Spleen (tissue), 11 donors: ENCODE results near the gene TMEM182. TPM values are rescaled to one million over a fixed set of nuclear protein-coding genes. Genes with fewer than 3 reads are reported as not detected.
A peak's percentile ranks its signal among the peaks of the same experiment; 100 is the strongest.

Source experiments
- DNase-seq: peaks from one replicate; pipeline ENCODE4 v3.0.0-alpha.2; 2020
- H3K27ac ChIP-seq, 8 donors: fragments of 200-600 bp; sonication (generic) in 7 of 8; 1 replicate in 4 of 8; 2 replicates in 4 of 8; pipeline versions ENCODE4 v1.5.0 to v1.8.0; 2016 to 2021; ENCODE audit warnings: inconsistent platforms in 4 of 8, mild to moderate bottlenecking in 4 of 8, moderate library complexity in 1 of 8
- H3K27me3 ChIP-seq, 7 donors: fragments of 200-600 bp; sonication (generic) in 6 of 7; replicated peaks in 1 of 7; 1 replicate in 4 of 7; 2 replicates in 3 of 7; pipeline versions ENCODE4 v1.5.0 to v1.8.0; 2016 to 2021; ENCODE audit warnings: inconsistent platforms in 3 of 7, mild to moderate bottlenecking in 1 of 7
- H3K36me3 ChIP-seq, 6 donors: fragments of 200-600 bp; sonication (generic) in 5 of 6; 1 replicate in 4 of 6; 2 replicates in 2 of 6; pipeline versions ENCODE4 v1.5.0 to v1.8.0; 2016 to 2021; ENCODE audit warnings: inconsistent platforms in 2 of 6
- H3K4me1 ChIP-seq, 6 donors: fragments of 200-600 bp; sonication (generic) in 5 of 6; 1 replicate in 3 of 6; 2 replicates in 3 of 6; pipeline versions ENCODE4 v1.5.0 to v1.8.0; 2016 to 2021; ENCODE audit warnings: inconsistent platforms in 3 of 6
- H3K4me3 ChIP-seq, 8 donors: fragments of 200-600 bp; sonication (generic) in 7 of 8; 1 replicate in 4 of 8; 2 replicates in 4 of 8; pipeline versions ENCODE4 v1.5.0 to v1.8.0; 2016 to 2021; ENCODE audit warnings: inconsistent platforms in 4 of 8, mild to moderate bottlenecking in 4 of 8, moderate library complexity in 2 of 8
- H3K9me3 ChIP-seq, 8 donors: fragments of 200-600 bp; sonication (generic) in 7 of 8; 1 replicate in 4 of 8; 2 replicates in 4 of 8; pipeline versions ENCODE4 v1.5.0 to v1.8.0; 2016 to 2021; ENCODE audit warnings: inconsistent platforms in 4 of 8
- CTCF ChIP-seq, 11 experiments: fragments of 200-600 bp in 7 of 11; fragments of 450-650 bp in 4 of 11; sonication (generic) in 4 of 11; IDR thresholded peaks in 8 of 11; conservative IDR thresholded peaks in 3 of 11; 1 replicate in 7 of 11; 2 replicates in 4 of 11; pipeline versions ENCODE4 v1.4.0 to v1.8.0; 2016 to 2021; ENCODE audit warnings: antibody characterized with exemption in 11 of 11, inconsistent platforms in 4 of 11, mild to moderate bottlenecking in 1 of 11
- POLR2A ChIP-seq, 3 donors: fragments of 450-650 bp; IDR thresholded peaks; one replicate each; pipeline ENCODE4 v1.5.1; 2017; ENCODE audit warnings: antibody characterized with exemption in 3 of 3, mild to moderate bottlenecking in 1 of 3
- POLR2AphosphoS5 ChIP-seq, 3 donors: sonication (generic); formaldehyde crosslinking; IDR thresholded peaks; one replicate each; pipeline ENCODE4 v1.5.1; 2017; ENCODE audit warnings: antibody characterized with exemption in 3 of 3
- WGBS, 5 donors: extraction: QIAGEN DNeasy Blood & Tissue Kit in 3 of 5; methylation state at CpG; one replicate each; pipeline versions ENCODE4 v1.1.5 to v1.1.7; 2013 to 2018; 5-methylcytosine and 5-hydroxymethylcytosine counted together
- intact Hi-C: fragments of 100-400 bp; cut with DNase I; formaldehyde crosslinking; loops from one replicate; pipeline ENCODE4 v1.15.0; 2023; ENCODE audit warnings: low total_unique reads
- polyA plus RNA-seq, 3 donors: library from polyadenylated mRNA; stranded (reverse); fragments of 200-250 nt; gene quantifications; one replicate each; pipeline ENCODE4 v1.2.1, GENCODE V29; 2013
- total RNA-seq, 7 donors: library from RNA; depleted of rRNA in 3 of 7; stranded (reverse); fragments of >200 nt in 3 of 7; fragmentation: NEBNext Ultra II Directional in 4 of 7; extraction: Animal tissue kit (Norgen Biotek cat#: 25700) in 4 of 7; gene quantifications; one replicate each; pipeline versions ENCODE4 v1.1.0 to v1.2.1, GENCODE V29; 2016 to 2021
- donor health status: healthy with polysubstance abuse.
- donor health status: DM: no; HTN: no; CAD: no; lungs with moderate emphysema.
- donor health status: DM: no; HTN: no; CAD: no.
- donor health status: Bipolar disorder and iron deficiency.
- donor health status: healthy.
- donor health status: DM: no; HTN: no; CAD: no.
- donor health status: DM: yes; HTN: yes; CAD: no.

The TMEM182 gene
- total and polyA plus RNA-seq, 10 donors: 1.3 to 8.6 (median 3.2) TPM

- DNase-seq: no peak
- no peaks in the 10 kb centered on the region for H3K4me1 ChIP-seq
- WGBS, 5 donors: 82 to 95% (median 89%) methylated on average over 3 of the region's 3 CpGs
- peak overlapping the region in 2 of 8 donors; percentile 22 to 43 for H3K27ac ChIP-seq
- H3K9me3 ChIP-seq: no peaks in the 10 kb centered on the region
- no peak overlapping the region for H3K4me3 ChIP-seq
- peaks cover 0 to 27% (median 0%) of the 10 kb centered on the region in 6 donors for H3K36me3 ChIP-seq
- intact Hi-C loops: no loop called here
- TF ChIP-seq CTCF (IDR thresholded peaks at IDR 0.05 in 8 of 11, conservative IDR thresholded peaks at IDR 0.05 in 3 of 11) (no peak), POLR2AphosphoS5 (IDR thresholded peaks at IDR 0.05) (no peak), POLR2A (IDR thresholded peaks at IDR 0.05) (no peak)
- H3K27me3 ChIP-seq: no peaks in the 10 kb centered on the region
Observed at GRCh38 chr2:102770506-102770905, 8.7 kb downstream of the TMEM182 start.

GRCh38 chr2:102771114-102771513 lies 9.3 kb downstream of the TMEM182 start:
- peaks cover 0 to 21% (median 0%) of the 10 kb centered on the region in 6 donors for H3K36me3 ChIP-seq
- peak overlapping the region in 2 of 8 donors; percentile 3 to 43 for H3K27ac ChIP-seq
- DNase-seq: no peak
- no peaks in the 10 kb centered on the region for H3K27me3 ChIP-seq
- intact Hi-C loops: no loop called here
- TF ChIP-seq POLR2AphosphoS5 (IDR thresholded peaks at IDR 0.05): no peak
- TF ChIP-seq CTCF (IDR thresholded peaks at IDR 0.05 in 8 of 11, conservative IDR thresholded peaks at IDR 0.05 in 3 of 11): no peak
- no peak for TF ChIP-seq POLR2A (IDR thresholded peaks at IDR 0.05)
- no peak overlapping the region for H3K4me3 ChIP-seq
- 68 to 86% (median 83%) methylated on average over 3 of the region's 3 CpGs for WGBS, 5 donors
- no peaks in the 10 kb centered on the region for H3K9me3 ChIP-seq
- no peaks in the 10 kb centered on the region for H3K4me1 ChIP-seq

- H3K4me1 ChIP-seq: no peaks in the 10 kb centered on the region
- TF ChIP-seq CTCF (IDR thresholded peaks at IDR 0.05 in 8 of 11, conservative IDR thresholded peaks at IDR 0.05 in 3 of 11) (no peak), POLR2A (IDR thresholded peaks at IDR 0.05) (no peak), POLR2AphosphoS5 (IDR thresholded peaks at IDR 0.05) (no peak)
- 91 to 98% (median 94%) methylated on average over 3 of the region's 3 CpGs for WGBS, 5 donors
- H3K36me3 ChIP-seq: peaks cover 0 to 12% (median 0%) of the 10 kb centered on the region in 6 donors
- no peak overlapping the region for H3K27ac ChIP-seq
- intact Hi-C loops: no loop called here
- DNase-seq: no peak
- H3K27me3 ChIP-seq: no peaks in the 10 kb centered on the region
- no peak overlapping the region for H3K4me3 ChIP-seq
- no peaks in the 10 kb centered on the region for H3K9me3 ChIP-seq
Observed at GRCh38 chr2:102772659-102773058, 10.8 kb downstream of the TMEM182 start.

GRCh38 chr2:102773149-102773705 lies 11.4 kb downstream of the TMEM182 start:
- 86 to 94% (median 86%) methylated on average over 5 of the region's 5 CpGs for WGBS, 5 donors

More at GRCh38 chr2:102773149-102773705, 11.4 kb downstream of the TMEM182 start:
- intact Hi-C loops: no loop called here
- H3K36me3 ChIP-seq: peaks cover 0 to 7% (median 0%) of the 10 kb centered on the region in 6 donors
- no peak overlapping the region for H3K4me3 ChIP-seq
- no peaks in the 10 kb centered on the region for H3K4me1 ChIP-seq
- no peak for DNase-seq
- no peak overlapping the region for H3K27ac ChIP-seq
- TF ChIP-seq POLR2A (IDR thresholded peaks at IDR 0.05) (no peak), CTCF (IDR thresholded peaks at IDR 0.05 in 8 of 11, conservative IDR thresholded peaks at IDR 0.05 in 3 of 11) (no peak), POLR2AphosphoS5 (IDR thresholded peaks at IDR 0.05) (no peak)
- no peaks in the 10 kb centered on the region for H3K27me3 ChIP-seq
- H3K9me3 ChIP-seq: no peaks in the 10 kb centered on the region
